K562 (cell line): ENCODE data around the gene KRTAP2-4. TPM values are rescaled to one million over a fixed set of nuclear protein-coding genes. Genes with fewer than 3 reads are reported as not detected.

ENCODE experiments used
- BHLHE40 ChIP-seq: IDR thresholded peaks from 2 replicates; pipeline ENCODE4 v1.6.1; 2011; ENCODE audit warnings: low read length, improper control_type of control experiment
- CLOCK ChIP-seq: fragments of 250-450 bp; sonication (Bioruptor Pico); IDR thresholded peaks from 2 replicates; pipeline ENCODE4 v1.4.0; 2020; ENCODE audit warnings: mild to moderate bottlenecking, moderate library complexity, borderline replicate concordance
- GTF3C2 ChIP-seq: IDR thresholded peaks from 3 replicates; pipeline ENCODE4 v1.6.1; 2011; ENCODE audit warnings: borderline replicate concordance, mild to moderate bottlenecking, moderate library complexity; ENCODE audit not compliant: insufficient read length; ENCODE audit errors: extremely low read depth
- PCBP2 ChIP-seq: fragments of 200-400 bp; formaldehyde crosslinking; IDR thresholded peaks from 2 replicates; pipeline ENCODE4 v1.6.1; 2018; ENCODE audit warnings: low read length, low read depth, mild to moderate bottlenecking, moderate library complexity; ENCODE audit not compliant: poor library complexity, severe bottlenecking
- SP1 ChIP-seq: sonication (generic); formaldehyde crosslinking; IDR thresholded peaks from 2 replicates; pipeline ENCODE4 v1.8.1; 2022; ENCODE audit warnings: mild to moderate bottlenecking, missing genetic modification reagents
- ZMIZ1 ChIP-seq, 2 experiments: fragments of 150-350 bp in 1 of 2; IDR thresholded peaks; 2 replicates each; pipeline ENCODE4 v1.6.1; 2012 to 2016; ENCODE audit warnings: low read depth in 2 of 2, low read length in 2 of 2, mild to moderate bottlenecking in 1 of 2, moderate library complexity in 1 of 2
- ZNF395 ChIP-seq: fragments of 200-800 bp; sonication (Bioruptor generic); IDR thresholded peaks from 2 replicates; pipeline ENCODE4 v1.6.1; 2017; ENCODE audit warnings: missing genetic modification characterization, missing compliant biosample characterization
- polyA plus RNA-seq, 8 experiments: library from polyadenylated mRNA; depleted of rRNA in 4 of 8; stranded (reverse) in 5 of 8; unstranded in 3 of 8; fragments of >200 nt; fragmentation: Nextera tagmentation in 2 of 8; fragmentation: Illumina TruSeq in 1 of 8; extraction: Ambion mirVana in 2 of 8; extraction: Trizol in 1 of 8; gene quantifications; 2 replicates each; pipeline versions ENCODE4 v1.2.1 to v1.2.3, GENCODE V29; 2011 to 2014; ENCODE audit warnings: inconsistent platforms in 1 of 8, missing spikeins in 1 of 8
- total RNA-seq, 7 experiments: library from RNA; depleted of rRNA in 6 of 7; stranded (reverse); fragments of >200 nt in 6 of 7; fragmentation: Illumina TruSeq in 2 of 7; extraction: Trizol in 2 of 7; gene quantifications; 2 replicates each; pipeline versions ENCODE4 v1.2.1 to v1.2.3, GENCODE V29; 2011 to 2021; ENCODE audit warnings: low replicate concordance in 1 of 7

Gene KRTAP2-4
- total and polyA plus RNA-seq, 9 of the 15 experiments (the other 6 are each of a cell fraction or from before 2014, with no cell fraction given): not detected

GRCh38 chr17:41082626-41083025 is 16.9 kb upstream of the KRTAP2-4 start (continued):
- TF ChIP-seq ZMIZ1 (IDR thresholded peaks at IDR 0.05; ENCODE audit: low read depth in 2 of 2, low read length in 2 of 2): no peak
- no peak for TF ChIP-seq PCBP2
- TF ChIP-seq ZNF395 (CRISPR knock-in tag): no peak
- TF ChIP-seq GTF3C2: no peak
- no peak for TF ChIP-seq CLOCK (CRISPR knock-in tag)
- no peak for TF ChIP-seq SP1 (CRISPR knock-in tag)
- TF ChIP-seq BHLHE40: no peak
